Kidney epithelial cell (primary cell): Measurements from ENCODE around the gene CYFIP1. TPM values are rescaled to one million over a fixed set of nuclear protein-coding genes. Genes with fewer than 3 reads are reported as not detected.

ENCODE experiments used
- DNase-seq: peaks from one replicate; pipeline ENCODE4 v3.0.0-alpha.2; 2010; ENCODE audit warnings: low read depth
- H3K27me3 ChIP-seq: 2 replicates; pipeline ENCODE4 v1.6.0; 2011; ENCODE audit warnings: low read length; ENCODE audit not compliant: control insufficient read depth, insufficient read depth
- H3K36me3 ChIP-seq: 2 replicates; pipeline ENCODE4 v1.5.1; 2011; ENCODE audit warnings: low read length; ENCODE audit not compliant: control insufficient read depth, insufficient read depth
- H3K4me3 ChIP-seq: 2 replicates; pipeline ENCODE4 v1.5.1; 2011; ENCODE audit warnings: low read depth, mild to moderate bottlenecking, control low read depth, low read length
- CTCF ChIP-seq: IDR thresholded peaks from 2 replicates; pipeline ENCODE4 v1.5.1; 2011; ENCODE audit warnings: mild to moderate bottlenecking, moderate library complexity, low read length, control low read depth, inconsistent platforms; ENCODE audit not compliant: insufficient read depth, poor library complexity, severe bottlenecking
- total RNA-seq: library from RNA; depleted of rRNA; stranded (reverse); fragments of >200 nt; gene quantifications from 2 replicates; pipeline ENCODE4 v1.2.3, GENCODE V29; 2015

CYFIP1 gene
- total RNA-seq, 1 donor from 2014 or later: 110 TPM

GRCh38 chr15:22973286-22973685 is 6.9 kb downstream of the CYFIP1 start:
- TF ChIP-seq CTCF: no peak
- DNase-seq: no peak
- no peaks in the 10 kb centered on the region for H3K27me3 ChIP-seq

DNA sequence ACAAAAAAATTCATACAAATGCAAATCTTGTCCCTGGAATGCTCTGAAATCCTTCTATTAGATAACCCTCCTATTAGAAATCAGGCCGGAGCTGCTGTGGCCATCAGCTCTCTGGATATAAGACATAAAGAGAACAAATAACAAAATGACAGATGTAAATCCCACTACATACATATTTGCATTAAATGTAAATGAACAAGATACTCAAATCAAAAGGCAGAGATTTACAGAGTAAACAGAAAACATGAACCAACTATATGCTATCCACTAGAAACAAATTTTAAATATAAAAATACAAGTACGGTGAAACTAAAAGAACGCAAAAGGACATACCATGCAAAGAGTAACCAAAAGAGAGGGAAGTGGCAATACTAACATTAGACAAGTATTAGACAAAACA is 10.7 kb downstream of the CYFIP1 start:
- no peak for TF ChIP-seq CTCF
- H3K4me3 ChIP-seq: no peak overlapping the region
- no peak for DNase-seq
- H3K36me3 ChIP-seq: no peaks in the 10 kb centered on the region
- no peaks in the 10 kb centered on the region for H3K27me3 ChIP-seq

More at GRCh38 chr15:22973286-22973685, 6.9 kb downstream of the CYFIP1 start:
- Histone ChIP-seq H3K4me3 (no peak overlapping the region), H3K36me3 (no peaks in the 10 kb centered on the region)

DNA sequence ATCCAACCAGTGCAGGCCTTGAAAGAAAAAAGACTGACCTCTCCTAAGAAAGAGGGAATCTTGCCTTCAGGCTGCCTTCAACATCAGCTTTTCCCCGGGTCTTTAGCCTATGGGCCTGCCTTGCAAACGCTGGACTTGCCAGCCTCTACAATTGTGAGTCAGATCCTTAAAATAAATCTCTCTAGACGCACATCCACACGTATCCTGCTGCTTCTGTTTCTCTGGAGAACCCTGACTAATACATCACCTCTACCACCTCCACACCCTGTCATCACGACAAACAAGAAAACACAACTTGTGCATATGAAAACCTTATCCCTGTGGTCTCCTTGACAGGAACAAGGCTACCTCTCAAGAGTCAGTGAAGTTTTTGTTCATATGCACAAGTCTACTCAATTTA is 11.8 kb downstream of the CYFIP1 start:
- H3K27me3 ChIP-seq: no peaks in the 10 kb centered on the region
- no peak for TF ChIP-seq CTCF
- DNase-seq: peak; percentile 68
- H3K4me3 ChIP-seq: no peak overlapping the region
- no peaks in the 10 kb centered on the region for H3K36me3 ChIP-seq

GRCh38 chr15:22967084-22967770 is 12.9 kb downstream of the CYFIP1 start:
- DNase-seq: no peak
- no peak for TF ChIP-seq CTCF
- no peaks in the 10 kb centered on the region for H3K36me3 ChIP-seq
- no peaks in the 10 kb centered on the region for H3K27me3 ChIP-seq
- no peak overlapping the region for H3K4me3 ChIP-seq

DNA sequence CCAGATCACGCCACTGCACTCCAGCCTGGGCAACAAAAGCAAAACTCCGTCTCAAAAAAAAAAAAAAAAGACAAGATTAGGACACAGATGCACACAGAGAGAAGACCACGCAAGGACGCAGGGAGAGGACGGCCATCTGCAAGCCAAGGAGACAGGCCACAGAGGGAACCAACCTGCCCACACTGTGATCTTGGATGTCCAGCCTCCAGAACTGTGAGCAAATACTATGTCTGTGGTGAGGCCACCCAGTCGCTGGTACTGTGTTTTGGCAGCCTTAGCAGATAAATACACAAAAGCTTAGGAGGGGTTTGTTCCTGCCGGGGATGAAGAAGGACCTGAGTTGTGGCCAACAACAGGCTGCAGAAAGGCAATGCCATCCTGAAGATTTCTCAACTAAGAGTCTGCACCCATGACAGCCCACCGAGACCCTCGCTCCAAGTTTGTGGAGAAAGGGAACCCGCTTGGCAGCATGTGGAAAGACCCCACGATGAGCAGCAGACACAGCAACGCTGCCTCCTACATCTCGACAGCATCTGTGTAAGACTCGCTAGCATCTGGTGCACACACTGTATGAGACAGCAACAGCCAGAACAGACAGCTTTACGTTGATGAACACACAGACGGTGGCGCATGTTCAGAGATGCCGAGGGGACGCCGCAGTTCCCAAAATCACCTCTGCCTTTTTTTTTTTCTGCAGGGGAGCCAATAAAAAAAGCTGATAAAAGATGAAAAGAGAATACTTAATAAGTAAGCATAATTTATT is 13.7 kb downstream of the CYFIP1 start:
- no peak for DNase-seq
- no peak for TF ChIP-seq CTCF
- H3K36me3 ChIP-seq: no peaks in the 10 kb centered on the region
- H3K4me3 ChIP-seq: no peak overlapping the region
- no peaks in the 10 kb centered on the region for H3K27me3 ChIP-seq
